Endodermal cell (in vitro differentiated cells): Measurements from ENCODE around the gene TCFL5. TPM values are rescaled to one million over a fixed set of nuclear protein-coding genes. Genes with fewer than 3 reads are reported as not detected.

Experiments
- DNase-seq: peaks from one replicate; pipeline ENCODE4 v3.0.0-alpha.2; 2017
- H3K27ac ChIP-seq: 2 replicates; pipeline ENCODE4 v1.5.1; 2013; ENCODE audit warnings: mild to moderate bottlenecking, low read depth, low read length, moderate library complexity
- H3K27me3 ChIP-seq: 2 replicates; pipeline ENCODE4 v1.6.1; 2013; ENCODE audit warnings: mild to moderate bottlenecking, low read length, moderate library complexity; ENCODE audit not compliant: insufficient read depth, control insufficient read depth, poor library complexity, severe bottlenecking
- H3K36me3 ChIP-seq: 2 replicates; pipeline ENCODE4 v1.7.0; 2013; ENCODE audit warnings: mild to moderate bottlenecking, low read length, moderate library complexity; ENCODE audit not compliant: control insufficient read depth, insufficient read depth
- H3K4me1 ChIP-seq: one replicate; pipeline ENCODE4 v1.7.0; 2013; ENCODE audit warnings: low read length; ENCODE audit not compliant: control insufficient read depth, insufficient read depth
- H3K4me3 ChIP-seq: 2 replicates; pipeline ENCODE4 v1.5.1; 2013; ENCODE audit warnings: mild to moderate bottlenecking, low read length, moderate library complexity
- H3K9ac ChIP-seq: 2 replicates; pipeline ENCODE4 v1.6.1; 2013; ENCODE audit warnings: mild to moderate bottlenecking, low read length, moderate library complexity; ENCODE audit not compliant: poor library complexity, severe bottlenecking; ENCODE audit errors: extremely low read depth
- H3K9me3 ChIP-seq: 2 replicates; pipeline ENCODE4 v1.6.1; 2013; ENCODE audit warnings: mild to moderate bottlenecking, low read length, moderate library complexity; ENCODE audit not compliant: control insufficient read depth
- H3K27ac Mint-ChIP-seq: 2 replicates; pipeline ENCODE4 v1.8.0; 2020; ENCODE audit warnings: mixed read lengths
- H3K27me3 Mint-ChIP-seq: 2 replicates; pipeline ENCODE4 v1.8.0; 2021; ENCODE audit warnings: mild to moderate bottlenecking, mixed read lengths; ENCODE audit not compliant: insufficient read depth
- H3K36me3 Mint-ChIP-seq: 2 replicates; pipeline ENCODE4 v1.8.0; 2020; ENCODE audit warnings: low read depth, mixed read lengths
- H3K4me1 Mint-ChIP-seq: 2 replicates; pipeline ENCODE4 v1.8.0; 2020; ENCODE audit warnings: mixed read lengths
- H3K4me3 Mint-ChIP-seq: 2 replicates; pipeline ENCODE4 v1.8.0; 2020; ENCODE audit warnings: mild to moderate bottlenecking, moderate library complexity, mixed read lengths
- H3K9me3 Mint-ChIP-seq: 2 replicates; pipeline ENCODE4 v1.8.0; 2020; ENCODE audit warnings: mild to moderate bottlenecking, mixed read lengths
- WGBS, 2 experiments: methylation state at CpG; one replicate each; pipeline versions ENCODE4 v1.1.5 to v1.1.7; 2013; ENCODE audit warnings: missing lambda C conversion rate in 2 of 2, mixed read lengths in 1 of 2; ENCODE audit not compliant: insufficient coverage in 1 of 2, insufficient read length in 1 of 2; 5-methylcytosine and 5-hydroxymethylcytosine counted together
- total RNA-seq, 2 donors: library from RNA; stranded (reverse); fragmentation: NEBNext Ultra II Directional in 1 of 2; extraction: Animal tissue kit (Norgen Biotek cat#: 25700) in 1 of 2; gene quantifications; 2 replicates in 1 of 2; 3 replicates in 1 of 2; pipeline ENCODE4 v1.2.1, GENCODE V29; 2021
- TF ChIP-seq, protein P1 (sequence below): fragments of 200-600 bp; sonication (generic); conservative IDR thresholded peaks from 2 replicates; pipeline ENCODE4 v1.5.0; 2021; ENCODE audit warnings: antibody characterized with exemption, mild to moderate bottlenecking

Gene TCFL5
- total RNA-seq, 2 donors from 2014 or later, result 15.8 to 17.4 TPM

DNA sequence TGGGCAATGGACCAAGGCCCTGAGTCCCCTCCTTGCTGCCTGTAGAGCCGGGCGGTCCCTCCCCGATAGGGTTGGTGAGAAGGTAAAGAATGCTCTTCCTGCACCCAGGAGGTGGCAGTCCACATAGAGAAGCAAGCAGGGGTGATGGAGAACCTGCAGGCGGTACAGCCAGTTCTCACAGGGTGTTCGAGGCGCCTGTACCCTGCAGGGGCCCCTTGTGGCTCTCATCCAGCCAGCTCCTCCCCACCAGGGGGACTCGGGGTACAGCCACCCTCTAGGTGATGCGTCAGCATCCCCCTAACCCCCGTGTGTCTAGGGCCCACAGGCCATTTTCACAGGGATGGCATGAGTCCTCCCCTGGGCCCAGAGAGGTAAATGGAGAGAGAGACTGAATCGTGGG lies 49.9 kb downstream of the TCFL5 start:
- no peak overlapping the region for H3K4me3 Mint-ChIP-seq
- TF ChIP-seq, protein P1, sequence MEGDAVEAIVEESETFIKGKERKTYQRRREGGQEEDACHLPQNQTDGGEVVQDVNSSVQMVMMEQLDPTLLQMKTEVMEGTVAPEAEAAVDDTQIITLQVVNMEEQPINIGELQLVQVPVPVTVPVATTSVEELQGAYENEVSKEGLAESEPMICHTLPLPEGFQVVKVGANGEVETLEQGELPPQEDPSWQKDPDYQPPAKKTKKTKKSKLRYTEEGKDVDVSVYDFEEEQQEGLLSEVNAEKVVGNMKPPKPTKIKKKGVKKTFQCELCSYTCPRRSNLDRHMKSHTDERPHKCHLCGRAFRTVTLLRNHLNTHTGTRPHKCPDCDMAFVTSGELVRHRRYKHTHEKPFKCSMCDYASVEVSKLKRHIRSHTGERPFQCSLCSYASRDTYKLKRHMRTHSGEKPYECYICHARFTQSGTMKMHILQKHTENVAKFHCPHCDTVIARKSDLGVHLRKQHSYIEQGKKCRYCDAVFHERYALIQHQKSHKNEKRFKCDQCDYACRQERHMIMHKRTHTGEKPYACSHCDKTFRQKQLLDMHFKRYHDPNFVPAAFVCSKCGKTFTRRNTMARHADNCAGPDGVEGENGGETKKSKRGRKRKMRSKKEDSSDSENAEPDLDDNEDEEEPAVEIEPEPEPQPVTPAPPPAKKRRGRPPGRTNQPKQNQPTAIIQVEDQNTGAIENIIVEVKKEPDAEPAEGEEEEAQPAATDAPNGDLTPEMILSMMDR, result no peak
- H3K4me3 ChIP-seq, result no peak overlapping the region
- no peaks in the 10 kb centered on the region for H3K9me3 ChIP-seq
- WGBS, 2 experiments, result 93 to 100% methylated on average over 4 to 10 of the region's 10 CpGs
- no peak overlapping the region for H3K9ac ChIP-seq
- peaks cover 14% of the 10 kb centered on the region for H3K4me1 Mint-ChIP-seq
- no peaks in the 10 kb centered on the region for H3K4me1 ChIP-seq
- no peak overlapping the region for H3K27ac ChIP-seq
- peaks cover 8% of the 10 kb centered on the region for H3K36me3 Mint-ChIP-seq
- H3K27ac Mint-ChIP-seq, result no peak overlapping the region
- peaks cover 32% of the 10 kb centered on the region for H3K36me3 ChIP-seq
- H3K27me3 ChIP-seq, result no peaks in the 10 kb centered on the region
- H3K9me3 Mint-ChIP-seq, result no peaks in the 10 kb centered on the region
- H3K27me3 Mint-ChIP-seq, result peaks cover 10% of the 10 kb centered on the region
- no peak for DNase-seq

DNA sequence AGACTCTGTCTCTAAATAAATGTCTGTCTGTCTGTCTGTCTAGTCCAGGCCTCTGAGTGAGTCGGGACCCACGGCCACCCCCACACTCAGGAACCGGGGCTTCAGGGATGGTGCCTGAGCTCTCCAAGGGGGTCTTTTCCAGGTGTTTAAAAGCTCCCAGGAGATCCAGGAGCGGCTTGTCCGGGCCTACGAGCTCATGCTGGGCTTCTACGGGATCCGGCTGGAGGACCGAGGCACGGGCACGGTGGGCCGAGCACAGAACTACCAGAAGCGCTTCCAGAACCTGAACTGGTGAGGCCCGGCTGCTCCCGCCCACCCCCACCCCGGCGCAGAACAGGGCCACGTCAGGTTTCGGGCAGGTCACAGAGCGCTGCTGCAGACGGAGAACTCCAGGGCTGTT lies 50.3 kb downstream of the TCFL5 start:
- Mint-ChIP-seq H3K27me3 (peaks cover 8% of the 10 kb centered on the region), H3K27ac (no peak overlapping the region), H3K4me3 (no peak overlapping the region), H3K36me3 (peaks cover 8% of the 10 kb centered on the region), H3K4me1 (peaks cover 14% of the 10 kb centered on the region), H3K9me3 (no peaks in the 10 kb centered on the region)
- H3K4me1 ChIP-seq, result no peaks in the 10 kb centered on the region
- peaks cover 32% of the 10 kb centered on the region for H3K36me3 ChIP-seq
- 96 to 98% methylated on average over 16 to 21 of the region's 21 CpGs for WGBS, 2 experiments
- no peak overlapping the region for H3K27ac ChIP-seq
- DNase-seq, result no peak
- TF ChIP-seq, protein P1, result no peak
- H3K9me3 ChIP-seq, result no peaks in the 10 kb centered on the region
- no peak overlapping the region for H3K9ac ChIP-seq
- H3K27me3 ChIP-seq, result no peaks in the 10 kb centered on the region
- no peak overlapping the region for H3K4me3 ChIP-seq

DNA sequence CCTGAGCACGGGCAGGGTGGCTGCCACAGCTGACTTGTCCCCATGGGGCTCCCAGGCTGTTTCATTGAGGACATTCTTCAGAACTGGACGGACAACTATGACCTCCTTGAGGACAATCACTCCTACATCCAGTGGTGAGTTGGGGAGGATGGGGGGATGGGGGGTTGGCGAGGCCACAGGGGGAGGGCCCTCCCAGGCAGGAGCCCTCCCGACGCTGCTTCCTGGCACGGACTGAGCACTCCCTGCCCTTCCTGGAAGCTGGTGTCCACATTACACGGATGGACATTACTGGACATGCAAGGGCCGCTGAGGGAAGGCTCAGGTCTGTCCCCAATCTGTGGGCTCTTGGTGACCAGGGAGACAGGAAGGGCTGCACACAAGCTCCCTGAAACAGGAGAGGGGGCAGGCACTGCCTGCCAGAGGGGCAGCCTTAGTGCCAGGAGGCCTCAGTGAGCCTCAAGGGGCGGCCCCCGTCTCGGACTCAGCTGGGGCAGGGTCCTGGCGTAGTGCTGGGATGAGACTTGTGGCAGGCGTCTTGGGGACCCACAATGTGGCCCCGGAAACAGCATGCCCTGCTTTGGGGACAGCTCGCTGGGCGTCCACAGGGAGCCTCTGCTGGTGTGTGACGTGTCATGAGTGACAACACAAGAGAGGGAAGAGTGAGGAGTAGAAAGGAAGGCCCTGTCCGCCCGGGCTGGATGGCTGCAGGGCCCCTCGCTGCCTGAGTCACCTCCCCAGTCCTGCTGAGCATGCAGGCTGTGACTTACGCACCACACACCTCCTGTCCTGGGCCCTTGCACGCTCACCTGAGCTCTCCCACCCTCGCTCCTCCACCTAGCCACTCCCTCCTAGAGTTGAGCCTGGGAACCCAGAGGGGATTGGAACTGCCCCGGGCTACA lies 51.8 kb downstream of the TCFL5 start:
- H3K27ac ChIP-seq, result no peak overlapping the region
- H3K27ac Mint-ChIP-seq, result no peak overlapping the region
- TF ChIP-seq, protein P1, result no peak
- no peaks in the 10 kb centered on the region for H3K9me3 Mint-ChIP-seq
- H3K4me1 ChIP-seq, result no peaks in the 10 kb centered on the region
- peaks cover 32% of the 10 kb centered on the region for H3K36me3 ChIP-seq
- no peaks in the 10 kb centered on the region for H3K4me1 Mint-ChIP-seq
- H3K9ac ChIP-seq, result no peak overlapping the region
- no peaks in the 10 kb centered on the region for H3K27me3 Mint-ChIP-seq
- no peaks in the 10 kb centered on the region for H3K27me3 ChIP-seq
- H3K4me3 ChIP-seq, result no peak overlapping the region
- no peaks in the 10 kb centered on the region for H3K9me3 ChIP-seq
- H3K36me3 Mint-ChIP-seq, result peaks cover 8% of the 10 kb centered on the region
- no peak overlapping the region for H3K4me3 Mint-ChIP-seq
- no peak for DNase-seq
- 92 to 96% methylated on average over 14 to 24 of the region's 24 CpGs for WGBS, 2 experiments
